Stimulated activated CD8-positive, alpha-beta memory T cell treated with anti-CD3 and anti-CD28 coated beads, Interleukin-12 subunit alpha, Interleukin-12 subunit beta, amount 100 ng/mL, for 24 hours (primary cell): Measurements from ENCODE around the gene POPDC2.

ENCODE experiments used
- DNase-seq: peaks from one replicate; pipeline ENCODE4 v3.0.0-alpha.2; 2020; ENCODE audit errors: extremely low read depth

Gene POPDC2

GRCh38 chr3:119639494-119640350, 20.7 kb downstream of the POPDC2 start:
- DNase-seq, result no peak

- DNase-seq, result no peak
Measured at GRCh38 chr3:119637679-119638477, 22.5 kb downstream of the POPDC2 start.

- DNase-seq, result no peak
Measured at GRCh38 chr3:119636891-119637611, 23.3 kb downstream of the POPDC2 start.

- no peak for DNase-seq
Measured at GRCh38 chr3:119636249-119636648, 24.1 kb downstream of the POPDC2 start.

GRCh38 chr3:119635719-119636118, 24.7 kb downstream of the POPDC2 start:
- DNase-seq, result no peak

- no peak for DNase-seq
Measured at GRCh38 chr3:119632829-119633228, 27.6 kb downstream of the POPDC2 start.

GRCh38 chr3:119632216-119632615, 28.2 kb downstream of the POPDC2 start:
- no peak for DNase-seq

GRCh38 chr3:119631516-119631915, 28.9 kb downstream of the POPDC2 start:
- DNase-seq, result no peak

- no peak for DNase-seq
Measured at GRCh38 chr3:119630880-119631329, 29.5 kb downstream of the POPDC2 start.

- no peak for DNase-seq
Measured at GRCh38 chr3:119630128-119630879, 30.1 kb downstream of the POPDC2 start.

- DNase-seq, result no peak
Measured at GRCh38 chr3:119628816-119629445, 31.5 kb downstream of the POPDC2 start.

GRCh38 chr3:119628390-119628789, 32.0 kb downstream of the POPDC2 start:
- no peak for DNase-seq

GRCh38 chr3:119627461-119627860, 32.9 kb downstream of the POPDC2 start:
- DNase-seq, result no peak

- no peak for DNase-seq
Measured at GRCh38 chr3:119626196-119626595, 34.2 kb downstream of the POPDC2 start.

- no peak for DNase-seq
Measured at GRCh38 chr3:119625451-119626153, 34.8 kb downstream of the POPDC2 start.

GRCh38 chr3:119624002-119624720, 36.2 kb downstream of the POPDC2 start:
- no peak for DNase-seq

- DNase-seq, result no peak
Measured at GRCh38 chr3:119620899-119621298, 39.5 kb downstream of the POPDC2 start.

- no peak for DNase-seq
Measured at GRCh38 chr3:119619094-119619493, 41.3 kb downstream of the POPDC2 start.

GRCh38 chr3:119616056-119616455, 44.3 kb downstream of the POPDC2 start:
- DNase-seq, result no peak

GRCh38 chr3:119613872-119614271, 46.5 kb downstream of the POPDC2 start:
- DNase-seq, result no peak
